ENCODE data around the gene SLC3A2.

SLC3A2 gene

DNA sequence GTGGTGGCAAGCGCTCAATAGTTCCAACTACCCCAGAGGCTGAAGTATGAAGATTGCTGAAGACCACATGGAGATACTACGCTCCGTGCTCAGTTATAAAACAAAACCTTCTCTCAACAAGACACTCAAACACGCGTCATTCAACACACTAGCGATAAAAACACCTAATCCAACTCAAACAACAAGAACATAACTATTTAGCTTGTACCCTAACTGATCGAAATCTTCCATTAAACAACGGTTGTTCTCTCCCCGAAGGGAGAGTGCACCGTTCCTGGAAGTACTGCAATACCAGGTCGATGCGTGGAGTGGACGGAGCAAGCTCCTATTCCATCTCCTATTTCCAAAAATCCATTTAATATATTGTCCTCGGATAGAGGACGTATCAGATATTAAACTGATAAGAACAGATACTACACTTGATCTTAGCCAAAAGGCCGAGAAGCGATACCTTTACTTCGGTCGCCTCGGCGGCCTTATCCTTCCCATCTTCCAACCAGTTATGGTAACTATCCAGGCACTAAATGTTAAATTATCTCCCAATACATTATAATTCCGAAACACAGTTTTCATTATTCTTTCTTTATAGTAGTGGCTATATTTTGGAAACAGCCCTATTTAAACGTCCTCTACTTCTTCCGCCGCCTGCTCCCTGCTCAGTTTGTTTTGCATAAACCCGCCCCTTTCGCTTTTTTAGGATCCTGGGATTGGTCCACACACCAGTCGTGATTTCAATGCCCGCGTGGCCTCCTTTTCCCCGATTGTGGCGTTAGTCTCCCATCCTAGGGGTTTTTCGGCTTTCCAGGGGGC lies 39.1 kb upstream of the SLC3A2 start:
- TF ChIP-seq, protein P1, sequence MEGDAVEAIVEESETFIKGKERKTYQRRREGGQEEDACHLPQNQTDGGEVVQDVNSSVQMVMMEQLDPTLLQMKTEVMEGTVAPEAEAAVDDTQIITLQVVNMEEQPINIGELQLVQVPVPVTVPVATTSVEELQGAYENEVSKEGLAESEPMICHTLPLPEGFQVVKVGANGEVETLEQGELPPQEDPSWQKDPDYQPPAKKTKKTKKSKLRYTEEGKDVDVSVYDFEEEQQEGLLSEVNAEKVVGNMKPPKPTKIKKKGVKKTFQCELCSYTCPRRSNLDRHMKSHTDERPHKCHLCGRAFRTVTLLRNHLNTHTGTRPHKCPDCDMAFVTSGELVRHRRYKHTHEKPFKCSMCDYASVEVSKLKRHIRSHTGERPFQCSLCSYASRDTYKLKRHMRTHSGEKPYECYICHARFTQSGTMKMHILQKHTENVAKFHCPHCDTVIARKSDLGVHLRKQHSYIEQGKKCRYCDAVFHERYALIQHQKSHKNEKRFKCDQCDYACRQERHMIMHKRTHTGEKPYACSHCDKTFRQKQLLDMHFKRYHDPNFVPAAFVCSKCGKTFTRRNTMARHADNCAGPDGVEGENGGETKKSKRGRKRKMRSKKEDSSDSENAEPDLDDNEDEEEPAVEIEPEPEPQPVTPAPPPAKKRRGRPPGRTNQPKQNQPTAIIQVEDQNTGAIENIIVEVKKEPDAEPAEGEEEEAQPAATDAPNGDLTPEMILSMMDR (IDR thresholded peaks at IDR 0.05), result no peak

DNA sequence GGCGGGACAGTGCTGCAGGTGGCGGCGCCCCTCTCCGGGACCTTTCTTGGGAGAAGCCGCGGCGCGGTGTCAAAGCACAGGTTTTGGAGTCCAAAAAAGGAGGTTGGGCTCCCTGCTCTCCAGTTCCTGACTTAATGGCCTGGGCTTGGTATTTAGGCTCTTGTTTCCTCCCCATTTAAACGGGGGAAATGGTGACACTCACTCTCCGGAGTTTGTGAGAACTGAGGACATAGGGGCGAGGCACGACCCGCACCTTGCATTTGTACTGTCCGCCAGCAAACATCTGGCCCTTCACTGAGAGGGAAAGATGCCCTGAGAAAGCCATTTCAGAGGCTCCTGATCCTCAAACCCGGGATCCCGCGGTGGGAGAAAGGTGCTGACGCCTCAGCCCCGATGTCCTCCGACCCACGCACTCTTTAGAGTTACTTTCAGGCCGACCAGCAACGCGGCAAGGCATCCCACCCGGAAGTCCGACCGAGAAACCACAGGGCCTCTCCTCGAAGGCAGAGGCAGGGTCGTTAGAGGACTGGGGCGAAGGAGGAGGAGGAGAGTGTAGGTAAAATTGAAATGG lies 38.4 kb upstream of the SLC3A2 start:
- TF ChIP-seq, protein P1 (IDR thresholded peaks at IDR 0.05), result no peak

DNA sequence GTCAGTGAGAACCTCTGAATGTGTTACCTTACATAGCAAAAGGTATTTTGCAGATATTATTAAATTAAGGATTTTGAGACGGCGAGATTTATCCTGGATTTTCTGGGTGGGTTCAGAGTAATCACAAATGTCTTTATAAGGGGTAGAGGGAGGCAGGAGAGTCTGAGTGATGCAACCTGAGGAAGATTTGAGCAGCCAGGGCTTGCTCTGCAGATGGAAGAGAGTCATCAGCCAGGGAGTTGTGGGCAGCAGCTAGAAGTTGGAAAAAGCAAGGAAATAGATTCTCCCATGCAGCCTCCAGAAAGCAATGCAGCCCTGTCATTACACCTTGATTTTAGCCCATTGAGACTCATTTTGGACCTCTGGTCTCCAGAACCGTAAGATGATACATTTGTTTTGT lies 37.2 kb upstream of the SLC3A2 start:
- TF ChIP-seq, protein P1 (IDR thresholded peaks at IDR 0.05), result no peak

DNA sequence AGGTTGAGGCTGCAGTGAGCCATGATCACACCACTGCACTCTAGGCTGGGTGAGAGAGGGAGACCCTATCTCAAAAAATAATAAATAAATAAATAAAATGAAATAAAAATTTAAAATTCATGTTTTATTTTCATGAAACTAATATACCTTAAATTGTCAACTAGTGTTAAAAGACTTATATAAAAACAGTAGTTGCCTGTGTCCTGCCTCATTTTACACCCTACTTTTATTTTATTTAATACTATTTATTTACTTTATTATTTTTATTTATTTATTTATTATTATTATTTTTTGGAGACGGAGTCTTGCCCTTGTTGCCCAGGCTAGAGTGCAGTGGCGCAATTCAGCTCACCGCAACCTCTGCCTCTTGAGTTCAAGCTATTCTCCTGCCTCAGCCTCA lies 36.5 kb upstream of the SLC3A2 start:
- TF ChIP-seq, protein P1 (IDR thresholded peaks at IDR 0.05), result no peak

DNA sequence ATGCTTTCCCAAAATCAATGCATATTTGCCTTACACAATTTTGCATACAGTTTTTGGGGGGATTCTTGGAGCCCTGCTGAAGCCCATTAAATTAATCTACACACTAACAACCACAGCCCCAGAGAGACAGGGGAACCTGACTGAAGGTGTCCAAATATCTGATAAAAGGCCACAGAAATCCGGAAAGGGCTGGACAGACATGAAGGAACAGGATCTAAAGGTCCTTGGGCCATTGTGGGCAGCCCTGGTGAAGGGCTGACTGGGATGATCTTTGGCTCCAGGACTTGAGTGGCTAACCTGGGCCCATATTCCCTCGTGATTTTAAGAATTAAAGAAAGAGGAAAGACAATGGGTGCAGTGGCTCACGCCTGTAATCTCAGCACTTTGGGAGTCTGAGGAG lies 34.5 kb upstream of the SLC3A2 start:
- TF ChIP-seq, protein P1 (IDR thresholded peaks at IDR 0.05), result no peak

DNA sequence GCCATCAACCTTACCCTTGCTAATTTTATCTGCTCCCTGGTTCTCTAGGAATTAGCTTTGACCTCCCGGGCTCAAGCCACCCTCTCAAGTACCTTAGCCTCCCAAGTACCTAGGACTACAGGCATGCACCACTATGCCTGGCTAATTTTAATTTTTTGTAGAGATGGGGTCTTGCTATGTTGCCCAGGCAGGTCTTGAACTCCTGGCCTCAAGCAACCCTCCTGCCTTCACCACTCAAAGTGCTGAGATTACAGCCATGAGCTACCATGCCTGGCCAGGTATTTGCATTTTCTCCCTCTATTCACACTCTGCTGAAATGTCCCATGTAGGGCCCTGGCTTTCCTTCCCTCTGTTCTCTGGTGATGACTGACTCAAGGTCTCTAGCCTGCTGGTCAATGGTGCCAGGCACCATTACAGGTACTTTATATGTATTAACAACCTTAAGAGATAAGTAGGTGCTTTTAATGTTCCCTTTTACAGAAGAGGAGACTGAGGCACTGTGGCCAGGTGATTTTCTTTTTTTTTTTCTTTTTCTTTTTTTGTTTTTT lies 32.9 kb upstream of the SLC3A2 start:
- TF ChIP-seq, protein P1 (IDR thresholded peaks at IDR 0.05), result no peak

DNA sequence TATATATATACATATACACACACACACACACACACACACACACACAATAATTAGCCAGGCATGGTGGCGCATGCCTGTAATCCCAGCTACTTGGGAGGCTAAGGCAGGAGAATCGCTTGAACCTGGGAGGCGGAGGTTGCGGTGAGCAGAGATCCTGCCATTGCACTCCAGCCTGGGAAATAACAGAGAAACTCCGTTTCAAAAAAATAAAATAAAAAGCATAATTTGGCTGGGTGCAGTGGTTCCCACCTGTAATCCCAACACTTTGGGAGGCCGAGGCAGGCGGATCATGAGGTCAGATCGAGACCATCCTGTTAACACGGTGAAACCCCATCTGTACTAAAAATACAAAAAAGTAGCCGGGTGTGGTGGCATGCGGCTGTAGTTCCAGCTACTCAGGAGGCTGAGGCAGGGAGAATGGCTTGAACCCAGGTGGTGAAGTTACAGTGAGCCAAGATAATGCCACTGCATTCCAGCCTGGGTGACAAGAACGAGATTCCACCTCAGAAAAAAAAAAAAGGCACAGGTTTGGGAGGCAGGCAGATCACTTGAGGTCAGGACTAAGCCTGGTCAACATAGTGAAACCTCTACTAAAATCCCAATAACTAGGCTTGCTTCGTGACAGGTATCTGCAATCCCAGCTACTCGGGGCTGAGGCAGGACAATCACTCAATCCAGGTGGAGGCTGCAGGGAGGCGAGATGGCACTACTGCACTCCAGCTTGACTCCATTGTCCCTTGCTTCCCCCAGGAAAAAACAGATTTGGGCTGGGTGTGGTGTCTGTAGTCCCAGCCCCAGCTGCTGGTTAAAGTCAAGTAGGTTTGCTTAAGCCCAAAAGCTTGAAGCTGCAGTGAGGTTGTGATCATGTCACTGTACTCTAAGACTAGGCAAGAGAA lies 29.5 kb upstream of the SLC3A2 start:
- TF ChIP-seq, protein P1 (IDR thresholded peaks at IDR 0.05), result no peak

Measured in LNCAP (cell line).